Vagina (tissue), 2 donors: ENCODE data around the gene SLC12A7. TPM values are rescaled to one million over a fixed set of nuclear protein-coding genes. Genes with fewer than 3 reads are reported as not detected.

Experiments used
- DNase-seq, 2 donors: peaks; one replicate each; pipeline ENCODE4 v3.0.0-alpha.2; 2017; ENCODE audit errors: extremely low spot score in 2 of 2
- H3K27ac ChIP-seq: fragments of 200-600 bp; sonication (generic); one replicate; pipeline ENCODE4 v1.5.1; 2019
- H3K27me3 ChIP-seq: fragments of 200-600 bp; sonication (generic); one replicate; pipeline ENCODE4 v1.5.1; 2019
- H3K36me3 ChIP-seq, 2 donors: fragments of 200-600 bp; sonication (generic); one replicate each; pipeline ENCODE4 v1.5.1; 2017 to 2019
- H3K4me1 ChIP-seq: fragments of 200-600 bp; sonication (generic); one replicate; pipeline ENCODE4 v1.5.1; 2019
- H3K4me3 ChIP-seq, 2 donors: fragments of 200-600 bp; sonication (generic); 1 replicate in 1 of 2; 2 replicates in 1 of 2; pipeline ENCODE4 v1.5.1; 2016 to 2019
- H3K9me3 ChIP-seq: fragments of 200-600 bp; sonication (generic); one replicate; pipeline ENCODE4 v1.5.1; 2019
- CTCF ChIP-seq, 3 experiments: fragments of 450-650 bp in 2 of 3; fragments of 200-600 bp in 1 of 3; sonication (generic) in 1 of 3; IDR thresholded peaks; one replicate each; pipeline ENCODE4 v1.5.1; 2017 to 2019; ENCODE audit warnings: antibody characterized with exemption in 3 of 3, mild to moderate bottlenecking in 2 of 3, moderate library complexity in 2 of 3
- POLR2A ChIP-seq, 2 donors: fragments of 450-650 bp; IDR thresholded peaks; one replicate each; pipeline ENCODE4 v1.6.1; 2017; ENCODE audit warnings: antibody characterized with exemption in 2 of 2, mild to moderate bottlenecking in 2 of 2, moderate library complexity in 2 of 2
- POLR2AphosphoS5 ChIP-seq, 2 donors: sonication (generic); formaldehyde crosslinking; IDR thresholded peaks; one replicate each; pipeline ENCODE4 v1.9.0; 2017; ENCODE audit warnings: antibody characterized with exemption in 2 of 2, mild to moderate bottlenecking in 2 of 2, low read depth in 1 of 2; ENCODE audit not compliant: insufficient read depth in 1 of 2
- intact Hi-C: fragments of 100-400 bp; cut with DNase I; formaldehyde crosslinking; loops from one replicate; pipeline ENCODE4 v1.15.1; 2023
- total RNA-seq: library from RNA; depleted of rRNA; stranded (reverse); fragments of >200 nt; gene quantifications from one replicate; pipeline ENCODE4 v1.2.3, GENCODE V29; 2016

SLC12A7 gene
- total RNA-seq, 1 donor from 2014 or later, result 21.6 TPM

DNA sequence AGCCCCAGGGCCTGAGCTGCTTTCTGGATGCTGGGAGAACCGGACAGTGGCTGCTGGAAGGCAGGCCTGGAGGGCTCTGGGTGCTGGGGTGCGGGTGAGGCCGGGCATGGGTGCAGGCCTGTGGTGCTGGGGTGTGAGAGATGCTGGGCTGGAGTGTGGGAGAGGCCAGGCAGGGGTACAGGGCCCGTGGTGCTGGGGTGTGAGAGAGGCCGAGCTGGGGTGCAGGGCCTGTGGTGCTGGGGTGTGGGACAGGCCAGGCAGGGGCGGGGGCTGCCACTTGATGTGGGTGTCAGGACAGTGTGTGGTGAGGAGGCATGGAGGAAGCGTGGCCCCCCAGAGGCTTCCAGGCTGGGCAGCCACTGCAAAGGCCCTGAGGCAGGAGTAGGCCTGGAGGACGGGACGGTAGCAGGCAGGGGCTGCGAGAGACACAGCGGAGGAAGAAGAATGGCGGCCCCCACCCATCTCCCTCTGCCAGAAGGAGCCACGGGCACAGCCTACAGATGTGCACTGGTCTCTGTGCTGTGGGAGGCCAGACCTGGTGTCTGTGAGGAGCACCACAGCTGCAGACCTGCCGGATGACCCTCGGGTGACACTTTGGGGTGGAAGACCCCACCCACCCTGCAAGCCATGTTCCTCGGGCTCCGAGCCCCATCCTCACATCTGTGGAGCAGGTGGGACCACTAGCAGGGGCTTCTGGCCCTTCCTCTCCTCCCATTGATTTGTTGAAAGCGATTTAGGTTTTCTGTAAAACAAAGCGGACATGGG, 94.0 kb downstream of the SLC12A7 start:
- DNase-seq, result no peak
- no peaks in the 10 kb centered on the region for H3K27me3 ChIP-seq

DNA sequence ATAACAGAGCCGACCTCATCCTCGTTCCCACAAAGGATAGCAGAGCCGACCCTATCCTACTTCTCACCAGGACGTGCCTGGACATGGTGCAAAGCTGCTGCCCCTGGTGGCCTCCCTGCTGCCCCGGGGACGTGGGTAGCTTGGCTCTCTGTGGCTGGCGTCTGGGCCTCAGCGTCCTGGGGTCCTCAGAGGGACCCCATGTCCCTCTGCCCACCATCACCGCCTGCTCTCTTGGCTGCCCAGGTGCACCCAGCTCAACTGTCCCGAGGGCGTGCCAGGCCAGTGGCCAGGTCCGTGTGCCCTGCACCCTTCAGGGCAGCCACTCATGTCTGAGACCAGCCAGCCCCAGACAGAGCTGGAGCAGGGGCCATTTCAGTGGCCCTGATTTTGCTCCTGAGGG, 94.8 kb downstream of the SLC12A7 start:
- no peak for DNase-seq
- Histone ChIP-seq H3K9me3 (no peaks in the 10 kb centered on the region), H3K27me3 (no peaks in the 10 kb centered on the region), H3K4me1 (peaks cover 7% of the 10 kb centered on the region), H3K36me3 (no peaks in the 10 kb centered on the region), H3K27ac (no peak overlapping the region), H3K4me3 (no peak overlapping the region)
- no peak for TF ChIP-seq CTCF (IDR thresholded peaks at IDR 0.05)
- no peak for TF ChIP-seq POLR2AphosphoS5 (IDR thresholded peaks at IDR 0.05; ENCODE audit: insufficient read depth in 1 of 2, low read depth in 1 of 2)
- TF ChIP-seq POLR2A (IDR thresholded peaks at IDR 0.05), result no peak
- intact Hi-C loops, result no loop called here

More for the DNA sequence above, 94.0 kb downstream of the SLC12A7 start:
- no peak for TF ChIP-seq POLR2A (IDR thresholded peaks at IDR 0.05)
- no peak for TF ChIP-seq CTCF (IDR thresholded peaks at IDR 0.05)
- no peak for TF ChIP-seq POLR2AphosphoS5 (IDR thresholded peaks at IDR 0.05; ENCODE audit: insufficient read depth in 1 of 2, low read depth in 1 of 2)
- Histone ChIP-seq H3K27ac (no peak overlapping the region), H3K4me1 (peaks cover 7% of the 10 kb centered on the region), H3K9me3 (no peaks in the 10 kb centered on the region), H3K36me3 (no peaks in the 10 kb centered on the region), H3K4me3 (no peak overlapping the region)
- intact Hi-C loops, result no loop called here

DNA sequence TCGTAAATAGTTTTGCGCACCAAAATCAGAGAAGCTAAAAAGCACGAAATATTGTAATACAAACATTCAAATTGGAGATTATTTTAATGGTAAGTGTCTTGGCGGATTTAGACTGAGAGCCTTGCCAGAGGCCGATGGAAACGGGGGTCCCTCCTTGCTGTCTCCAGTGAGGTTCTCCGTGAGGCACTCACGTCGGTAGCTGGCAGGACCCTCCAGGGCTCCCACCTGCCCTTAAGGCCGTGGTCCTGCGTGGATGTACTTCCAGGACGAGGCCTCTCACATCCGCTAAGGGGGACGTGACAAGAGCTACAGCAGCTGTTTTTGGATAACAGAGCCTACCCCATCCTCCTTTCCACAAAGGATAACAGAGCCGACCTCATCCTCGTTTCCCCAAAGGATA, 95.4 kb downstream of the SLC12A7 start:
- Histone ChIP-seq H3K9me3 (no peaks in the 10 kb centered on the region), H3K27ac (no peak overlapping the region), H3K4me3 (no peak overlapping the region), H3K4me1 (peaks cover 7% of the 10 kb centered on the region), H3K27me3 (no peaks in the 10 kb centered on the region), H3K36me3 (no peaks in the 10 kb centered on the region)
- no peak for DNase-seq
- intact Hi-C loops, result no loop called here
- no peak for TF ChIP-seq CTCF (IDR thresholded peaks at IDR 0.05)
- no peak for TF ChIP-seq POLR2AphosphoS5 (IDR thresholded peaks at IDR 0.05; ENCODE audit: insufficient read depth in 1 of 2, low read depth in 1 of 2)

DNA sequence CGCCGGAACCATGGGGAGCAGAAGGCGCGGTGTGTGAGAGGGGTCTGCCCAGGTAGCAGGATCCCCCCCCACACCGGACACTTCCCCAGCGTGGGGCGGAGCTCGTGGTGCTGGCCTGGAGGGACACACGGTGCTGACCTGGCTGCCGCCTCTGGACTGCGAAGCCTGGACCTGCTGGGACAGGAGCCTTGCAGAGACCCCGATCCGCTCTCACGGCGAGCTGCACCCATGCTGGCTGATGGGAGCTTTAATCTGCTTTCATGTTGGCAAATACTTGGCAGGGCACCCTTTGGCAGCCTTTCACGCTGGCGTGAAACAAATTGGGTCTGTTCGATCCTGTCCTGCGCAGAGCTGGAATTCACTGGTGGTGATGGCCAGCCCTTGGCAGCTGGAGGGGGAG, 95.8 kb downstream of the SLC12A7 start:
- DNase-seq, result no peak
- Histone ChIP-seq H3K36me3 (no peaks in the 10 kb centered on the region), H3K9me3 (no peaks in the 10 kb centered on the region), H3K27ac (no peak overlapping the region), H3K4me1 (peaks cover 7% of the 10 kb centered on the region), H3K4me3 (no peak overlapping the region), H3K27me3 (no peaks in the 10 kb centered on the region)
- TF ChIP-seq POLR2A (IDR thresholded peaks at IDR 0.05) (no peak), CTCF (IDR thresholded peaks at IDR 0.05) (no peak), POLR2AphosphoS5 (IDR thresholded peaks at IDR 0.05; ENCODE audit: insufficient read depth in 1 of 2, low read depth in 1 of 2) (no peak)
- intact Hi-C loops, result no loop called here

GRCh38 chr5:1015507-1015906, 96.4 kb downstream of the SLC12A7 start:
- Histone ChIP-seq H3K9me3 (no peaks in the 10 kb centered on the region), H3K36me3 (no peaks in the 10 kb centered on the region), H3K27me3 (no peaks in the 10 kb centered on the region), H3K4me1 (peaks cover 7% of the 10 kb centered on the region), H3K27ac (no peak overlapping the region), H3K4me3 (no peak overlapping the region)
- TF ChIP-seq POLR2A (IDR thresholded peaks at IDR 0.05) (no peak), CTCF (IDR thresholded peaks at IDR 0.05) (no peak), POLR2AphosphoS5 (IDR thresholded peaks at IDR 0.05; ENCODE audit: insufficient read depth in 1 of 2, low read depth in 1 of 2) (no peak)
- intact Hi-C loops, result no loop called here
- DNase-seq, result no peak
